MM.1S (cell line): ENCODE data around the gene OSTF1.

Experiments used
- DNase-seq: peaks from one replicate; pipeline ENCODE4 v3.0.0-alpha.2; 2015
- H2AFZ ChIP-seq: fragments of 300-600 bp; sonication (generic); 2 replicates; pipeline ENCODE4 v1.6.0; 2016; ENCODE audit warnings: antibody characterized with exemption, low read length
- H3F3A ChIP-seq: fragments of 300-600 bp; sonication (generic); 2 replicates; pipeline ENCODE4 v1.6.1; 2016; ENCODE audit warnings: mild to moderate bottlenecking, antibody characterized with exemption, low read length, moderate library complexity, mixed read lengths; ENCODE audit not compliant: insufficient read depth
- H3K27ac ChIP-seq: fragments of 300-600 bp; sonication (generic); 2 replicates; pipeline ENCODE4 v1.5.1; 2016; ENCODE audit warnings: mild to moderate bottlenecking, low read length
- H3K27me3 ChIP-seq: fragments of 300-600 bp; sonication (generic); replicated peaks from 2 replicates; pipeline ENCODE4 v1.6.0; 2016; ENCODE audit warnings: low read length; ENCODE audit not compliant: insufficient read depth
- H3K36me3 ChIP-seq: fragments of 300-600 bp; sonication (generic); replicated peaks from 2 replicates; pipeline ENCODE4 v1.6.1; 2016; ENCODE audit warnings: mild to moderate bottlenecking, low read length, mixed read lengths; ENCODE audit not compliant: insufficient read depth
- H3K4me1 ChIP-seq: fragments of 300-600 bp; sonication (generic); 2 replicates; pipeline ENCODE4 v1.6.1; 2016; ENCODE audit warnings: low read length, mixed read lengths
- H3K4me2 ChIP-seq: fragments of 300-600 bp; sonication (generic); 2 replicates; pipeline ENCODE4 v1.6.0; 2016; ENCODE audit warnings: low read depth, low read length
- H3K4me3 ChIP-seq: fragments of 300-600 bp; sonication (generic); 2 replicates; pipeline ENCODE4 v1.5.1; 2016; ENCODE audit warnings: low read length, mixed read lengths
- H3K79me2 ChIP-seq: fragments of 300-600 bp; sonication (generic); 2 replicates; pipeline ENCODE4 v1.6.1; 2016; ENCODE audit warnings: mixed run types, low read length, mixed read lengths
- H3K9ac ChIP-seq: fragments of 300-600 bp; sonication (generic); 2 replicates; pipeline ENCODE4 v1.6.1; 2016; ENCODE audit warnings: low read length, mixed read lengths
- H3K9me2 ChIP-seq: fragments of 300-600 bp; sonication (generic); replicated peaks from 2 replicates; pipeline ENCODE4 v1.6.1; 2016; ENCODE audit warnings: mild to moderate bottlenecking, low read length, mixed read lengths; ENCODE audit not compliant: insufficient read depth
- H3K9me3 ChIP-seq: fragments of 300-600 bp; sonication (generic); replicated peaks from 2 replicates; pipeline ENCODE4 v1.6.1; 2016; ENCODE audit warnings: mild to moderate bottlenecking, low read length, mixed read lengths; ENCODE audit not compliant: insufficient read depth
- H4K20me1 ChIP-seq: fragments of 300-600 bp; sonication (generic); 2 replicates; pipeline ENCODE4 v1.6.1; 2016; ENCODE audit warnings: mild to moderate bottlenecking, low read length, moderate library complexity, mixed read lengths; ENCODE audit not compliant: insufficient read depth
- EZH2 ChIP-seq: fragments of 300-600 bp; sonication (generic); optimal IDR thresholded peaks from 2 replicates; pipeline ENCODE3; 2017; ENCODE audit warnings: low read depth, mild to moderate bottlenecking, antibody characterized with exemption, low read length, mixed read lengths
- EZH2phosphoT487 ChIP-seq: fragments of 300-600 bp; sonication (generic); IDR thresholded peaks from 2 replicates; pipeline ENCODE4 v1.6.1; 2018; ENCODE audit warnings: antibody characterized with exemption, low read length
- TF ChIP-seq, protein P1 (sequence below): fragments of 300-600 bp; sonication (generic); IDR thresholded peaks from 2 replicates; pipeline ENCODE4 v1.5.1; 2016; ENCODE audit warnings: antibody characterized with exemption, low read length, mixed read lengths

OSTF1 gene

DNA sequence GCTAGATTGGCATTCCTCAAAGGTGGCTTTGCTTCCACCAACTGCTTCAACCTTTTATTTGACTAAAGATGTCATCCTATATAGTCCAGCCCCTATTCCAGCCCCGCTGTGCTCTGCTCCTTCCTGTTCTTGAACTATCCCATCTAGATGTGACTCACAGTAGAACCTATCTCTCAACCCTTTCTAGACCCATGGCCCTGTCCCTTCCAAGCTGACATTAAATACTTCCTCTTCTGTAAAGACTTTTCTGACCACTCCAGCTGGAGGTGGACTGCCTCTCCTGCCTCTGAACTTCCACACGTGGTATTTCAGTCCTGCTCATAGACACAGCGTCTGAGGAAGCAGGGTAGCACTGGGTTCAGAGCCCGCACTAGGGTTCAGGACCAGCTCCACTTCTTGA lies 32.4 kb downstream of the OSTF1 start:
- TF ChIP-seq EZH2phosphoT487 (no peak), EZH2 (no peak)
- TF ChIP-seq, protein P1, sequence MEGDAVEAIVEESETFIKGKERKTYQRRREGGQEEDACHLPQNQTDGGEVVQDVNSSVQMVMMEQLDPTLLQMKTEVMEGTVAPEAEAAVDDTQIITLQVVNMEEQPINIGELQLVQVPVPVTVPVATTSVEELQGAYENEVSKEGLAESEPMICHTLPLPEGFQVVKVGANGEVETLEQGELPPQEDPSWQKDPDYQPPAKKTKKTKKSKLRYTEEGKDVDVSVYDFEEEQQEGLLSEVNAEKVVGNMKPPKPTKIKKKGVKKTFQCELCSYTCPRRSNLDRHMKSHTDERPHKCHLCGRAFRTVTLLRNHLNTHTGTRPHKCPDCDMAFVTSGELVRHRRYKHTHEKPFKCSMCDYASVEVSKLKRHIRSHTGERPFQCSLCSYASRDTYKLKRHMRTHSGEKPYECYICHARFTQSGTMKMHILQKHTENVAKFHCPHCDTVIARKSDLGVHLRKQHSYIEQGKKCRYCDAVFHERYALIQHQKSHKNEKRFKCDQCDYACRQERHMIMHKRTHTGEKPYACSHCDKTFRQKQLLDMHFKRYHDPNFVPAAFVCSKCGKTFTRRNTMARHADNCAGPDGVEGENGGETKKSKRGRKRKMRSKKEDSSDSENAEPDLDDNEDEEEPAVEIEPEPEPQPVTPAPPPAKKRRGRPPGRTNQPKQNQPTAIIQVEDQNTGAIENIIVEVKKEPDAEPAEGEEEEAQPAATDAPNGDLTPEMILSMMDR = no peak
- no peaks in the 10 kb centered on the region; the same call in 1 of the 2 replicates for H3K36me3 ChIP-seq
- H3K9ac ChIP-seq = no peak overlapping the region
- peaks cover 48% of the 10 kb centered on the region for H3K79me2 ChIP-seq
- no peak overlapping the region for H2AFZ ChIP-seq
- no peak for DNase-seq
- H4K20me1 ChIP-seq = no peaks in the 10 kb centered on the region
- H3K27ac ChIP-seq = no peak overlapping the region
- H3F3A ChIP-seq = no peaks in the 10 kb centered on the region
- H3K4me2 ChIP-seq = no peak overlapping the region
- no peak overlapping the region for H3K4me3 ChIP-seq
- no peaks in the 10 kb centered on the region for H3K27me3 ChIP-seq
- H3K4me1 ChIP-seq = no peaks in the 10 kb centered on the region
- no peaks in the 10 kb centered on the region for H3K9me2 ChIP-seq
- no peaks in the 10 kb centered on the region for H3K9me3 ChIP-seq

DNA sequence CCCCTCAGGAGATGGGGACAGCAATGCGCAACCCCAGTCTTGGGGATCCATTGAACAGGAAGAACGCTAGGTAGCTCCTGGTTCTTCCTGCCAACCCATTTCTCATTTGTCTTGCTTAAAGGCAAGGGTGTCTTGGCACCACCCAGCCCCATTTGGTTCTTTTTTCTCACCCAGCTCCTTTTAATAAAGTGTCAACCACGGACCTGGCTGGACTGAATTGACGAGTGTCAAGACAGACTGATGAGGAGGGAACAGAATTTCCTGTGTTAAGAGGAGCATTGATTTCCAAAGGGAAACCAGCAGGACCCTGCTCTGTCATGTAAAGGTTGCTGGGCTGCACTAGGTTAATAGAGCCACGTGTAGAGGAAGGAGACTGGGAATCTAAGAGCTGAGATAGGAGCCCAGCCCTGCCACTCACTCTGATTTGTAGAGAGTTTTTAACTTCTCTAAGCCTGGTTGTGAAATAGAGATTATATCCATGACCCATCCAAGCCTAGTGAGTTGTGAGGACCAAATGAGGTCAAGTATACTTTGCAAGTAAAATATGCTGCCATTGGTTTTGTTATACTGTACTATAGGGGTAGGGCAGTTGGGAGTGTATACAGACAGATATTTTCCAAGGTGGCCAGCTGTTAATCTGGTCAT lies 33.7 kb downstream of the OSTF1 start:
- no peak for DNase-seq
- no peak overlapping the region for H3K4me2 ChIP-seq
- no peaks in the 10 kb centered on the region for H3K27me3 ChIP-seq
- no peaks in the 10 kb centered on the region for H3K4me1 ChIP-seq
- TF ChIP-seq, protein P1 = no peak
- TF ChIP-seq EZH2 = no peak
- no peak for TF ChIP-seq EZH2phosphoT487
- no peaks in the 10 kb centered on the region for H3K9me3 ChIP-seq
- no peak overlapping the region for H3K4me3 ChIP-seq
- H3F3A ChIP-seq = no peaks in the 10 kb centered on the region
- no peaks in the 10 kb centered on the region for H4K20me1 ChIP-seq
- peaks cover 40% of the 10 kb centered on the region for H3K79me2 ChIP-seq
- H3K9ac ChIP-seq = no peak overlapping the region
- no peaks in the 10 kb centered on the region; the same call in 1 of the 2 replicates for H3K36me3 ChIP-seq
- H3K27ac ChIP-seq = no peak overlapping the region
- H2AFZ ChIP-seq = no peak overlapping the region
- H3K9me2 ChIP-seq = no peaks in the 10 kb centered on the region

DNA sequence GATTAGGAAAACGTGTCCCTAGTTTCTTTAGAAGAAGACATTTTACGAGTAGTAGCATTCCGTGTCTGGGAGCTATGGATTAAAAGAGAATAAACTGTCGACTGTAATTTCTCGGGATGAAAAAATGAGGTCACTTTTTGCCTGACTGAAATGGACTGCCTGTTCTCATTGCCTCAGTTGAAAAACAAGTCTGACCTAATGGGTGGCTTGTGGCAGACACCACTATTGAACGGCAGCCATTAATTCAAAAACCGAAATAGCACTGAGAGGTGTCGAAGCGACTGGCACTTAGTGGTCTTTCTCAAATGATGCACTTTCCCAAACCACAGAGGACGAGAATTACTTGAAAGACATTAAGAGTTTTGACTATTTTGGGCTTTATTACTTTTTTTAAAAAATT lies 35.4 kb downstream of the OSTF1 start:
- Histone ChIP-seq H3K4me3 (no peak overlapping the region), H3F3A (no peaks in the 10 kb centered on the region), H3K36me3 (no peaks in the 10 kb centered on the region; the same call in 1 of the 2 replicates), H4K20me1 (no peaks in the 10 kb centered on the region), H3K9me3 (no peaks in the 10 kb centered on the region), H3K9me2 (no peaks in the 10 kb centered on the region), H2AFZ (no peak overlapping the region), H3K4me1 (no peaks in the 10 kb centered on the region), H3K27ac (no peak overlapping the region), H3K9ac (no peak overlapping the region), H3K27me3 (no peaks in the 10 kb centered on the region), H3K79me2 (peaks cover 34% of the 10 kb centered on the region), H3K4me2 (no peak overlapping the region)
- no peak for DNase-seq
- TF ChIP-seq EZH2 = no peak
- TF ChIP-seq EZH2phosphoT487 = no peak
- TF ChIP-seq, protein P1 = no peak
